Sigmoid colon (tissue), 4 donors: ENCODE measurements around the gene SPAG6.

Source experiments
- CTCF ChIP-seq, 4 experiments: fragments of 450-650 bp in 3 of 4; fragments of 200-600 bp in 1 of 4; IDR thresholded peaks; one replicate each; pipeline ENCODE4 v1.5.1; 2016 to 2019; ENCODE audit warnings: antibody characterized with exemption in 4 of 4, mild to moderate bottlenecking in 3 of 4, moderate library complexity in 2 of 4
- EP300 ChIP-seq, 4 donors: sonication (generic); formaldehyde crosslinking; IDR thresholded peaks; one replicate each; pipeline ENCODE4 v1.6.1; 2017; ENCODE audit warnings: antibody characterized with exemption in 4 of 4

DNA sequence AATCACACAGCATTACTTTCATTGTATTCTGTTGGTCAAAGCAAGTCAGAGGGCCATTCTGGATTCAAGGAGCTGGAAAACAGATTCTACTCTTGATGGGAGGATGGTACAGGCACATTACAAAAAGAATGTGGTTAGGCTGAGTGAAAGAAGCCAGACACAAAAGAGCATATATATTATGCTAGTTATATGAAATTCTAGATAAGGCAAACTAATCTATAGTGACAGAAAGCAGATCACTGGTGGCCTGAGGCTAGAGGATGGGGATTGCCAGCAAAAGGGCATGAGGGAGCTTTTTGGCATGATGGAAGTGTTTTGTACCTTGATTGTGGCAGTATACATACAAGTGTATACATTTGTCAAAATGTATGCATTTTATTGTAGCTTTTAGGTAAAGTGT lies 96.8 kb downstream of the SPAG6 start:
- TF ChIP-seq CTCF (IDR thresholded peaks at IDR 0.05) (no peak), EP300 (IDR thresholded peaks at IDR 0.05) (no peak)
